Endodermal cell (in vitro differentiated cells): ENCODE measurements around the gene GIT1. TPM values are rescaled to one million over a fixed set of nuclear protein-coding genes. Genes with fewer than 3 reads are reported as not detected.

Experiments
- DNase-seq: peaks from one replicate; pipeline ENCODE4 v3.0.0-alpha.2; 2017
- H3K27ac ChIP-seq: 2 replicates; pipeline ENCODE4 v1.5.1; 2013; ENCODE audit warnings: mild to moderate bottlenecking, low read depth, low read length, moderate library complexity
- H3K27me3 ChIP-seq: 2 replicates; pipeline ENCODE4 v1.6.1; 2013; ENCODE audit warnings: mild to moderate bottlenecking, low read length, moderate library complexity; ENCODE audit not compliant: insufficient read depth, control insufficient read depth, poor library complexity, severe bottlenecking
- H3K36me3 ChIP-seq: 2 replicates; pipeline ENCODE4 v1.7.0; 2013; ENCODE audit warnings: mild to moderate bottlenecking, low read length, moderate library complexity; ENCODE audit not compliant: control insufficient read depth, insufficient read depth
- H3K4me1 ChIP-seq: one replicate; pipeline ENCODE4 v1.7.0; 2013; ENCODE audit warnings: low read length; ENCODE audit not compliant: control insufficient read depth, insufficient read depth
- H3K4me3 ChIP-seq: 2 replicates; pipeline ENCODE4 v1.5.1; 2013; ENCODE audit warnings: mild to moderate bottlenecking, low read length, moderate library complexity
- H3K9ac ChIP-seq: 2 replicates; pipeline ENCODE4 v1.6.1; 2013; ENCODE audit warnings: mild to moderate bottlenecking, low read length, moderate library complexity; ENCODE audit not compliant: poor library complexity, severe bottlenecking; ENCODE audit errors: extremely low read depth
- H3K9me3 ChIP-seq: 2 replicates; pipeline ENCODE4 v1.6.1; 2013; ENCODE audit warnings: mild to moderate bottlenecking, low read length, moderate library complexity; ENCODE audit not compliant: control insufficient read depth
- H3K27ac Mint-ChIP-seq: 2 replicates; pipeline ENCODE4 v1.8.0; 2020; ENCODE audit warnings: mixed read lengths
- H3K27me3 Mint-ChIP-seq: 2 replicates; pipeline ENCODE4 v1.8.0; 2021; ENCODE audit warnings: mild to moderate bottlenecking, mixed read lengths; ENCODE audit not compliant: insufficient read depth
- H3K36me3 Mint-ChIP-seq: 2 replicates; pipeline ENCODE4 v1.8.0; 2020; ENCODE audit warnings: low read depth, mixed read lengths
- H3K4me1 Mint-ChIP-seq: 2 replicates; pipeline ENCODE4 v1.8.0; 2020; ENCODE audit warnings: mixed read lengths
- H3K4me3 Mint-ChIP-seq: 2 replicates; pipeline ENCODE4 v1.8.0; 2020; ENCODE audit warnings: mild to moderate bottlenecking, moderate library complexity, mixed read lengths
- H3K9me3 Mint-ChIP-seq: 2 replicates; pipeline ENCODE4 v1.8.0; 2020; ENCODE audit warnings: mild to moderate bottlenecking, mixed read lengths
- WGBS, 2 experiments: methylation state at CpG; one replicate each; pipeline versions ENCODE4 v1.1.5 to v1.1.7; 2013; ENCODE audit warnings: missing lambda C conversion rate in 2 of 2, mixed read lengths in 1 of 2; ENCODE audit not compliant: insufficient coverage in 1 of 2, insufficient read length in 1 of 2; 5-methylcytosine and 5-hydroxymethylcytosine counted together
- total RNA-seq, 2 donors: library from RNA; stranded (reverse); fragmentation: NEBNext Ultra II Directional in 1 of 2; extraction: Animal tissue kit (Norgen Biotek cat#: 25700) in 1 of 2; gene quantifications; 2 replicates in 1 of 2; 3 replicates in 1 of 2; pipeline ENCODE4 v1.2.1, GENCODE V29; 2021
- TF ChIP-seq, protein P1 (sequence below): fragments of 200-600 bp; sonication (generic); conservative IDR thresholded peaks from 2 replicates; pipeline ENCODE4 v1.5.0; 2021; ENCODE audit warnings: antibody characterized with exemption, mild to moderate bottlenecking

Gene GIT1
- total RNA-seq, 2 donors from 2014 or later: 45.0 to 61.8 TPM

DNA sequence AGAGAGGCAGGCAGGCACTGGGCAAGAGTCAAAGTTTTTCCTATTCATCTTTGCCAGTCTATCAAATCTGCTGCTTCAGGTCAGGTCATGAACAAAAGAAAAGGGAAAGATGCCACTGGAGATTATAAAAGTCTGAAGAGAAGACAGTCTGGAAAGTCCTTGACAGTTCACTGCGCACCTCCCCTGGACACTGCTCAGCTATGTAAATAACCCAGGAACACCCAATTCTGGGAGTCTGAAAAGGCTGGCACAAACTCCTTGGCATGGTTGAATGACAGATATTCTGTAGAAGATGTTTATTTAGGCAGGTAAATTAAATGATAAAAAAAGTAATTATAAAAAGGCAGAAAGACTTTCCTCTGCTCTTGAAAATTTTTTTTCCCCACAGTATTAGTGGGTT is 38.5 kb upstream of the GIT1 start:
- H3K4me1 Mint-ChIP-seq: peaks cover 4% of the 10 kb centered on the region
- Histone ChIP-seq H3K9ac (no peak overlapping the region), H3K27ac (no peak overlapping the region), H3K4me3 (no peak overlapping the region), H3K4me1 (peaks cover 2% of the 10 kb centered on the region), H3K36me3 (no peaks in the 10 kb centered on the region), H3K27me3 (peaks cover 20% of the 10 kb centered on the region), H3K9me3 (no peaks in the 10 kb centered on the region)
- TF ChIP-seq, protein P1, sequence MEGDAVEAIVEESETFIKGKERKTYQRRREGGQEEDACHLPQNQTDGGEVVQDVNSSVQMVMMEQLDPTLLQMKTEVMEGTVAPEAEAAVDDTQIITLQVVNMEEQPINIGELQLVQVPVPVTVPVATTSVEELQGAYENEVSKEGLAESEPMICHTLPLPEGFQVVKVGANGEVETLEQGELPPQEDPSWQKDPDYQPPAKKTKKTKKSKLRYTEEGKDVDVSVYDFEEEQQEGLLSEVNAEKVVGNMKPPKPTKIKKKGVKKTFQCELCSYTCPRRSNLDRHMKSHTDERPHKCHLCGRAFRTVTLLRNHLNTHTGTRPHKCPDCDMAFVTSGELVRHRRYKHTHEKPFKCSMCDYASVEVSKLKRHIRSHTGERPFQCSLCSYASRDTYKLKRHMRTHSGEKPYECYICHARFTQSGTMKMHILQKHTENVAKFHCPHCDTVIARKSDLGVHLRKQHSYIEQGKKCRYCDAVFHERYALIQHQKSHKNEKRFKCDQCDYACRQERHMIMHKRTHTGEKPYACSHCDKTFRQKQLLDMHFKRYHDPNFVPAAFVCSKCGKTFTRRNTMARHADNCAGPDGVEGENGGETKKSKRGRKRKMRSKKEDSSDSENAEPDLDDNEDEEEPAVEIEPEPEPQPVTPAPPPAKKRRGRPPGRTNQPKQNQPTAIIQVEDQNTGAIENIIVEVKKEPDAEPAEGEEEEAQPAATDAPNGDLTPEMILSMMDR: no peak
- no peak overlapping the region for H3K27ac Mint-ChIP-seq
- peaks cover 21% of the 10 kb centered on the region for H3K27me3 Mint-ChIP-seq
- DNase-seq: no peak
- no peaks in the 10 kb centered on the region for H3K36me3 Mint-ChIP-seq
- no peaks in the 10 kb centered on the region for H3K9me3 Mint-ChIP-seq
- 100% methylated on average over 1 of the region's 1 CpG for WGBS, 2 experiments
- no peak overlapping the region for H3K4me3 Mint-ChIP-seq

DNA sequence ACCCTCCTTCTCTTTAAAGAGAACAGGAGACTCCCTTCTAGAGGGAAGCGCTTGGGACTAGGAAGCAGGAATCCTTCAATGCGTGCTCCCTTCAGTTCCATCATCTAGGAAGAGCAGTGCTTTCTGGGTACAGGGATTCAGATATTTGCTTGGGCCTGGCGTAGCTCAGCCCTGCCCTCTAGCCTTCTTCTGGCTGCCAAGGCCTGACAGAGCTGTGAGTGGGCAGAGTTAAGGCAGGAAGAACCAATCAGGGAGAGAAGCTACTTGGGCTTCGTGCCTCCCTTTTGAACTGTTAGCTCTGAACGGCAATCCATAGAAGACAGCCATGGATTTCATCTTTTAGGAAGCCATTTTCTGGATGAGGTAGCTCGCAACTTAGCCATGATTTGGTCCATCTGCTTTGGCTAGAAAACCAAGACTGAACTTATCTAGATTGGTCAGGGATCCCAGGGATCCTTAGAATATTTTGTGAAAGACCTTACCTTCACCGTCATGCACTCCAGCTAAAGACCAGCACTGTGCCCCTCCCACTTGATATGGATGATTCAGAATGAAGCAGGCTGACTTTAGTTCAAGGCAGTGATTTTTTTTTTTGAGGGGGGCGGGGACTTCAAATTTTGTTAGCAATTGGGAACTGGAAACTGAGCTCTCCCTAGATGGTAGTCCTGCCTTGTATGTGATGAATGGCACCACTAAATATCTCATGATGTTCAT is 35.7 kb upstream of the GIT1 start:
- peaks cover 48% of the 10 kb centered on the region for H3K27me3 ChIP-seq
- no peaks in the 10 kb centered on the region for H3K9me3 ChIP-seq
- H3K36me3 Mint-ChIP-seq: no peaks in the 10 kb centered on the region
- peak; percentile 78 for DNase-seq
- H3K4me1 ChIP-seq: peaks cover 2% of the 10 kb centered on the region
- no peaks in the 10 kb centered on the region for H3K36me3 ChIP-seq
- H3K27ac Mint-ChIP-seq: no peak overlapping the region
- H3K9me3 Mint-ChIP-seq: no peaks in the 10 kb centered on the region
- TF ChIP-seq, protein P1: no peak
- peaks cover 4% of the 10 kb centered on the region for H3K4me1 Mint-ChIP-seq
- H3K27ac ChIP-seq: no peak overlapping the region
- H3K4me3 Mint-ChIP-seq: no peak overlapping the region
- peaks cover 48% of the 10 kb centered on the region for H3K27me3 Mint-ChIP-seq
- WGBS, 2 experiments: 76 to 87% methylated on average over 5 to 8 of the region's 8 CpGs
- no peak overlapping the region for H3K9ac ChIP-seq
- no peak overlapping the region for H3K4me3 ChIP-seq

DNA sequence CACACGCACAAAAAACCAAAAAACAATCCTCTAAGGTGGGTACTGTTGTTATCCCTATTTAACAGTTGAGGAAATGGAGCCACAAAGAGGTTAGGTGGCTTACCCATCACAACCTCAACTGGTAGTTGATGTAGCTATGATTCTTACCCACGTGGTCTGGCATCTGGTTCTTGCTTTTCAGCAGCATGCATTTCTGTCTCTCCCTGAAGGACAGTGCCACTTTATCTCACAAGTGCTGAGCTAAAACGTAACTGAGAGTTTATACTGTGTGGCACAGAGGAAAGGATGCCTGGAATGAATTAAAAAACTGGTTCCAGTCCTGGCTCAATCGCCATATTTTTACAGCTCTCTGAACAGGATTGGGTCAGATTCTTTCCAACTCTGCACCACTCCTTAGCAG is 35.1 kb upstream of the GIT1 start:
- peaks cover 2% of the 10 kb centered on the region for H3K4me1 ChIP-seq
- H3K27ac ChIP-seq: no peak overlapping the region
- TF ChIP-seq, protein P1: no peak
- H3K27me3 ChIP-seq: peaks cover 54% of the 10 kb centered on the region
- Mint-ChIP-seq H3K4me1 (peaks cover 4% of the 10 kb centered on the region), H3K9me3 (no peaks in the 10 kb centered on the region), H3K36me3 (no peaks in the 10 kb centered on the region), H3K27ac (no peak overlapping the region), H3K27me3 (peaks cover 54% of the 10 kb centered on the region), H3K4me3 (no peak overlapping the region)
- H3K9me3 ChIP-seq: no peaks in the 10 kb centered on the region
- no peak overlapping the region for H3K9ac ChIP-seq
- H3K4me3 ChIP-seq: no peak overlapping the region
- WGBS, 2 experiments: 87 to 100% methylated on average over 1 to 4 of the region's 4 CpGs
- DNase-seq: no peak
- no peaks in the 10 kb centered on the region for H3K36me3 ChIP-seq
